NT2/D1 (cell line): ENCODE data around the gene AXIN1.

Experiments used
- YY1 ChIP-seq: IDR thresholded peaks from 2 replicates; pipeline ENCODE4 v1.6.1; 2011; ENCODE audit not compliant: insufficient read length, insufficient read depth
- ZNF274 ChIP-seq: IDR thresholded peaks from 2 replicates; pipeline ENCODE4 v1.6.1; 2011; ENCODE audit warnings: mild to moderate bottlenecking, low read depth, low read length

DNA sequence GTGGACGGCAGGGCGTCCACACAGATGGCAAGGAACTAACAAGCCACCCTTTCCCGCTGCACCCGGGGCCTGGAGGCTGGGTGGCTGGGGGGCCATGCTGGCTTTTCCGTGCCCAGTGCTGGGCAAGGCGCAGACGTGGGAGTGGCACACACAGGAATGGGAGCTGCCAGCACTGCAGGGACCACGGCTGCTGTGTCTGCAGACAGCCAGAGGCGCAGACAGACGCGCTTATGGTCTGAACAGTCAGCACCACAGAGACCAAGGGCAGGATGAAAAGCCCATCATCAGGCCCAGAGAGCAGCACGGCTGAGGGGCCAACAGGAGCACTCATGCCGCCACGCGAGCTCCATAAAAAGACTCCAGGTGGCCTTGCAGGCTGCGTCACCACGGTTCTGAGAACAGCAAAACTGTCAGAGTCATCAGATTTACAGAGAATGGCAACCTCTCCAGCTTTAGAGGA is 45.6 kb downstream of the AXIN1 start:
- TF ChIP-seq ZNF274 (no peak), YY1 (no peak)
